ENCODE data around the gene NANOS3. TPM values are rescaled to one million over a fixed set of nuclear protein-coding genes. Genes with fewer than 3 reads are reported as not detected.

The NANOS3 gene
- total RNA-seq, result not detected

GRCh38 chr19:13876834-13877233, at the start of gene NANOS3:
Gene NANOS3 (plus strand): TSS chr19:13877134. CDS start chr19:13877249, 115 bp downstream.
- ATAC-seq (no peak), DNase-seq (ENCODE audit: low spot score) (no peak)

DNA sequence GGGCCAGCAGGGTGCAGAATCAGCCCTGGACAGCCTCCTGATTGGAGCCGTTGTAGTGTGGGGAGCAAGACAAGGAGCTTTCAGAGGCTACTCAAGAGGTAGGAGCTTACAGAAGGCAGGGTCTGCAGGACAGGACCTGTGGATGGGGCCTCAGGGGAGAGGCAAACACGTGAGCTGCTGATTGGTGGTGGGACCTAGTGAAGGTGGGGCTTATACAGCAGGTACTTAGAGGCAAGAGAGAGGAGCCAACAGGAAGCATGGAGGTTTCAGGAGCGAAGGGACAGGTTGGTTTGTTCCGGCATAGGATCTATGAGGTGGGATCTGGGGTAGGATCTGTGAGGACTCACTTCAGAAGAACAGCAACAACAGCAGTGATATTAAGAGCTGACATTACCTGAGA, 49.3 kb upstream of the NANOS3 start:
- DNase-seq (ENCODE audit: low spot score), result no peak
- no peak for ATAC-seq

GRCh38 chr19:13830114-13830740, 46.7 kb upstream of the NANOS3 start:
- ATAC-seq (no peak), DNase-seq (ENCODE audit: low spot score) (no peak)

DNA sequence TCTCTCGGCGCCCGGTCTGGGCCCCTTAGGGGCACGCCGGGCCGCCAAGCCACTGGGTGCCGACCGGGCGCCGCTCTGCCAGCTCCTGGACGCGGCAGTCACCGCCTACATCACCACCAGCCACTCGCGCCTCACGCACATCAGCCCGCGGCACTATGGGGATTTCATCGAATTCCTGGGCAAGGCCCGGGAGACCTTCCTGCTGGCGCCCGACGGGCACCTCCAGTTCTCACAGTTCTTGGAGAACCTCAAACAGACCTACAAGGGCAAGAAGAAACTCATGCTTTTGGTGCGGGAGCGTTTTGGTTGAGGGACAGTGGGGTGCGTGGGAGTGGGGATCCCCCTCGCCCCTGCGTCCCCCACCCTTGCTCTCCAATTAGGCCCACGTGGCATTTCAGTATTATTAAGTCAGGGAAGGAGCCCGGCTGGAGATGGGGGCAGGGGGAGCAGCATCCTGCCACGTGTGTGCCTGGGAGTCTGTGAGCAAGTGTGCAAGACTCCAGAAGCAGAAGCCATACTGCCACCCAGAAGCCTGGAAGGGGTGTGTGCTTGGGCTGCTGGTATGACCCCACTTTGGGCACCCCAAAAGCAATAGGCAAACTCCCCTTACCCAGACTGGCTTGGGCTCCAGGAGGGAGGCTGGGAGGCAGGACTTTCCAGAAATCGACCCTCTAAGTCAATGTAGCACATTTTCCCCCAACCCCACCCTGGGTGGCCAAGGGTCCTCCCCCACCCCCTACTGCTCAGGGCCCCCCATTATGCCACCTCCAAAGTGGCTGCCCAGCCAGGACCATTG, 46.0 kb upstream of the NANOS3 start:
- ATAC-seq, result no peak
- DNase-seq (ENCODE audit: low spot score), result no peak

GRCh38 chr19:13831537-13832467, 45.1 kb upstream of the NANOS3 start:
- DNase-seq (ENCODE audit: low spot score), result no peak
- ATAC-seq, result no peak

- ATAC-seq, result peak; percentile 98
- peak; percentile 96 for DNase-seq (ENCODE audit: low spot score)
Measured at GRCh38 chr19:13833330-13834243, 43.3 kb upstream of the NANOS3 start.

GRCh38 chr19:13834244-13835069, 42.5 kb upstream of the NANOS3 start:
- no peak for ATAC-seq
- DNase-seq (ENCODE audit: low spot score), result no peak

DNA sequence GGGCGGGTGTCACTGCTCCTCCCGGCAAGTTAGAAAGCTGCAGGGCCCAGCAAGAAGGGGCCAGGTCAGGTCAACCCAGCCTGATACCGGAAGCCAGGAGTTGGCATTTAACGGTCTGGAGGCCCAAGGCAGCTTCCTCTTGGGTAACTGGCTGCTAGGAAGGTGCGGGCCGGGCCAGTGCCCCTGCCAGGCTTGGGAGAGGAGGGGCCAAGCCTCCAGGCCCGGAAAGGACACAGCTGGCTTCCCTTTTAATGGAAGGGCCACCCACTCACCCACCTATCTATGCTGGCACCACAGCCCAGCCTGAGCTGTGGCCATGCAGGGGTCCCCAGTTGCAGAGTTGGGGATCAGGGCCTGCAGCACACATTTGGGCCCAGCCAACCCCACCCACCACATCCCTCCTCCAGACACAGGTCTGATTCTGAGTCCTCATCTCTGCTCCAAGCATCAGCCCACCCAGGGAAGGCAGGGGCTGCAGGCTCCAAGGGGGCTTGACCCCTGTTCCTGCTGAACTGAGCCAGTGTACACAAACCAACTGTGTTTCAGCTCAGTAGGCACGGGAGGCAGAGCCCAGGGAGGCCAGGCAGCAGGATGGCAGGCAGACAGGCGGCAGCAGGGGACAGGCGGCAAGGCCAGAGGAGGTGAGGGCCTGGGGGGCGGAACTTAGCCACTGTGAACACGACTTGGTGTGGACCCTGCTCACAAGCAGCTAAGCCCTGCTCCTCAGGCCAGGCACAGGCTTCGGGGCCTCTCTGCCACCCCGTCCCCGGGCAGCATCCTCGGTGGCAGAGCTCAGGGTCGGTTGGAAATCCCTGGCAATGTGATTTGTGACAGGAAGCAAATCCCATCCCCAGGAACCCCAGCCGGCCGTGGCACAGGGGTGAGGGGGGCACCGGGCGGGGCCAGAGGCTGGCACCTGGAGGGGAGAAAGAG, 40.9 kb upstream of the NANOS3 start:
- ATAC-seq, result no peak
- DNase-seq (ENCODE audit: low spot score), result no peak

- ATAC-seq (no peak), DNase-seq (ENCODE audit: low spot score) (no peak)
Measured at GRCh38 chr19:13838435-13839129, 38.4 kb upstream of the NANOS3 start.

DNA sequence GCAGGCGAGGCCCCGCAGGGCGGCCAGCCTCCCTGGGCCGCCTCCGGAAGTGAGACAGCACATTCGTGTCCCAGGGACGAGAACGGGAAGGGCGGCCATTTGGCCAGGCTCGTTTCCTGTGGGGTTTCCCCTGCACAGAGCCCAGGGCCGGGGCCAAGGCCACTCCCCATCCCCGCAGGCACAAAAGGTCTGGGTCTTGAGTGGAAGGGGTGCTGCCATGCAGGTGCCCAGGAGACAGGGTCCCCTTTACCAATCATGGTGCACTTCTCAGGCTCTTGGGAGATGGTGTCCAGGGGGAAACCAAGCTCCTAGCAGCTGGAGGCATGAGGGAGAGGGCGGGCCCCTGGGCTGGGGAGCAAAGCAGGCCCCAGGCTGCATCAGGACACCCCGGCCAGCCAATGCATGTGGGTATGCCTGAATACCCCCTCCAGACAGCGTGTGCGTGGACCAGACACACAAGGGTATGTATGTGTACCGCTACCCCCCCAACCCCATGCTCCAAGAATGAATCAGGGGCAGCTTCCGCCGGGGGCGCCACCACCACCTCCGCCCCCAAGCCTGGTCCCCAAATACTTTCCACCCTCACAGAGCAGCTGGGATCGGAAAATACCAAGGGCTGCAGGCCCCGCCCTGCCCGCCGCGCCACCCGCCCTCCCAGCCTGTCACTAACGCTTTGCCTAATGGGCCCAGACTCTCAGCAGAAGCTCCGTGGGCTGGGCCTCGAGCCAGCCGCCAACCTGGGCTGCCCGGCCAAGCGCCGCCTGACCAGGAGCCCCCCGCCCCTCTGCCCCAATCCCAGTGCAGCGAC, 37.6 kb upstream of the NANOS3 start:
- ATAC-seq, result peak; percentile 53
- peak; percentile 82 for DNase-seq (ENCODE audit: low spot score)

GRCh38 chr19:13839938-13840304, 37.0 kb upstream of the NANOS3 start:
- DNase-seq (ENCODE audit: low spot score) (no peak), ATAC-seq (no peak)

DNA sequence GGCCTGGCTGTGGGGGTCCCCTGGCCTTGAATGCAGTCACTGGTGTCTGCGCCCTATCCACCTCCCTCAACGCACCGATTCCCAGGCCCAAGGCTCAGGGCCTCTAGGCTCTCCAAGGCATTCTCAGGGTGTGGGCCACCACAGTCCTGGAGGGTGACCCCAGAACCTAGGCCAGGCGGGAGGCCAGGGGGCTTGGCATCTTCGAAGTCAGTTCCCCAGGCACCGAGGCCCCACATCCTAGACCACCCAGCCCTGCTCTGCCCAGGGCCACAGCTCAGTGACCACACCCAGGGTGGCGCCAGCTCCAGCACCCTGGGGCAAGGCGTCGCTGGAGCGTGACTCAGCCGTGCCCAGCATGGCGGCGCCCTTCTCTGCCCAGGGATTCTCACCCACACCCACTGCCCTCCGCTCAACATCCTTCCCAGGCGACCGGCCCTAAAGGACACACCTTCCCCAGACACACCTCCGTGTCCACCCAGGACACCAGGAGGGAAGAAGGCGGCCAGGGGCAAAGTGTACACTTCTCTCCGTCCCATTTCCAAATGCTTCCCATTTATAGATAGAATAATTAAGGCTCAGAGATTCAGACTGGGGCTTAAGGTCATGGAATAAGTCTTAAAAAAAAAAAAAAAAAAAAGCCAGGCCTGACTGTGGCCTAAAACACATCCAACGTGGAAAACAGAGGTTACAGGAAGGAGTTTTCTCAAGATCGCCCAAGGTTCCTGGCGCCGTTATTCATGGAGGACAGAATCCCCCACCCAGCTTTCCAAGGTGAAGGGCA, 36.4 kb upstream of the NANOS3 start:
- ATAC-seq (no peak), DNase-seq (ENCODE audit: low spot score) (no peak)

DNA sequence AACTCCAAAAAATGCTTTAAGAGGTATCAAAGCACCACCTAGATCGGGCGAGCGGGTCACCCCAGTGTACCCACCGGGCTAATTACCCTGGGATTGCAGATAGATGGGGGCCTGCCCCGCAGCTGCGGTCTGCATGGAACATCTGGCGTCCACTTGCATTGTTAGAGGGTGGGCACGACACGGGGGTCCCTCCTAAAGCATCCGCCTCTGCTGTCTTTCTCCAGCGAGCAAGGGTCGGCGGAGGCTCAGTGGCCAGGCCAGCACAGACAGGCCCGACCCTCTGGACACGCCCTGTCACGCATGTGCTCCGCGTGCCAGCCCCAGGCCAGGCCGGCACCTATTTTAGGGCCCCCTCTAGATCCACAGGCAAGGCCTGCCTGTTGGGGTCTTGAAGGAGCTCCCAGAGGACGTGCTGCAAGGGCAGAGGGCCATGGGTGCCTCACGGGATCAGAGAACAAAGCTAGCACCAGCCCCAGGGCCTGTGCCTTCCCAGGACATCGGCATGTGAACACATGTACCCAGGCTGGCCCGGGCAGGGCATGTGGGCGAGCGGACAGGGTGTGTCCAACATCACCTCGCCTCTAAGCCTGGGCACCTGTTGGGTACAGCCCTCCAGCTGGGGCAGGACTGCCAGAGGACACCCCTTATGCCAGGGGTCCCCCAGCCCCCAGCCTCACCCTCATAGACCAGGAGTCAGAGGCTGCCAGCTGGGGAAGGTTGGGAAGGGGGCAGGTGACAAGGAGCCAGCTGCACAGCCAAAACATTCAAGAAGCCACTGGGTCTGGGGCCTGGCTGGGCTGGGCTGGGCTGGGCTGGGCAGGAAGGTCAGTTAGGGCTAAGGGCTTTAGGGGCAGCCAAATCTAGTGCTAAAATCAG, 35.6 kb upstream of the NANOS3 start:
- DNase-seq (ENCODE audit: low spot score) (peak; percentile 59), ATAC-seq (no peak)

- ATAC-seq (no peak), DNase-seq (ENCODE audit: low spot score) (no peak)
Measured at GRCh38 chr19:13841962-13842290, 35.0 kb upstream of the NANOS3 start.

All from left lobe of liver (tissue), 2 donors.